Uterus (tissue), 4 donors: ENCODE results near the gene PXT1. TPM values are rescaled to one million over a fixed set of nuclear protein-coding genes. Genes with fewer than 3 reads are reported as not detected.

Experiments
- DNase-seq, 2 donors: peaks; one replicate each; pipeline ENCODE4 v3.0.0-alpha.2; 2019 to 2020
- H3K27ac ChIP-seq, 2 donors: fragments of 200-600 bp; sonication (generic); 1 replicate in 1 of 2; 2 replicates in 1 of 2; pipeline ENCODE4 v1.5.1; 2016 to 2018
- H3K27me3 ChIP-seq, 2 donors: fragments of 200-600 bp; sonication (generic); one replicate each; pipeline ENCODE4 v1.5.1; 2018 to 2019; ENCODE audit warnings: control low read depth in 1 of 2
- H3K36me3 ChIP-seq, 2 donors: fragments of 200-600 bp; sonication (generic); one replicate each; pipeline ENCODE4 v1.5.1; 2019; ENCODE audit warnings: control low read depth in 1 of 2
- H3K4me1 ChIP-seq, 2 donors: fragments of 200-600 bp; sonication (generic); one replicate each; pipeline ENCODE4 v1.5.1; 2018 to 2019; ENCODE audit warnings: control low read depth in 1 of 2
- H3K4me3 ChIP-seq, 2 donors: fragments of 200-600 bp; sonication (generic); 1 replicate in 1 of 2; 2 replicates in 1 of 2; pipeline ENCODE4 v1.5.1; 2018 to 2019; ENCODE audit warnings: mild to moderate bottlenecking in 1 of 2
- H3K9me3 ChIP-seq, 2 donors: fragments of 200-600 bp; sonication (generic); one replicate each; pipeline ENCODE4 v1.5.1; 2019; ENCODE audit warnings: control low read depth in 1 of 2
- POLR2A ChIP-seq, 2 donors: fragments of 450-650 bp; IDR thresholded peaks; one replicate each; pipeline ENCODE4 v1.6.1; 2016; ENCODE audit warnings: antibody characterized with exemption in 2 of 2, mild to moderate bottlenecking in 1 of 2, moderate library complexity in 1 of 2
- intact Hi-C: fragments of 100-400 bp; cut with DNase I; formaldehyde crosslinking; loops from one replicate; pipeline ENCODE4 v1.15.1; 2023; ENCODE audit warnings: low total_unique reads
- total RNA-seq, 4 donors: library from RNA; depleted of rRNA in 3 of 4; stranded (reverse); fragments of >200 nt in 3 of 4; gene quantifications; one replicate each; pipeline versions ENCODE4 v1.1.0 to v1.2.4, GENCODE V29; 2014 to 2023
- TF ChIP-seq, protein P1 (sequence below), 4 experiments: fragments of 200-600 bp in 2 of 4; fragments of 450-650 bp in 2 of 4; sonication (generic) in 2 of 4; IDR thresholded peaks; one replicate each; pipeline ENCODE4 v1.5.1; 2016 to 2019; ENCODE audit warnings: antibody characterized with exemption in 4 of 4, mild to moderate bottlenecking in 2 of 4, moderate library complexity in 1 of 4
- donor health status: DM: yes; HTN: yes; CAD: no.

Gene PXT1
- total RNA-seq, 4 donors from 2014 or later, result not detected

- Histone ChIP-seq H3K9me3 (no peaks in the 10 kb centered on the region), H3K4me3 (no peak overlapping the region), H3K27ac (no peak overlapping the region), H3K27me3 (no peaks in the 10 kb centered on the region), H3K4me1 (no peaks in the 10 kb centered on the region), H3K36me3 (no peaks in the 10 kb centered on the region)
- intact Hi-C loops, result no loop called here
- no peak for DNase-seq
- TF ChIP-seq, protein P1, sequence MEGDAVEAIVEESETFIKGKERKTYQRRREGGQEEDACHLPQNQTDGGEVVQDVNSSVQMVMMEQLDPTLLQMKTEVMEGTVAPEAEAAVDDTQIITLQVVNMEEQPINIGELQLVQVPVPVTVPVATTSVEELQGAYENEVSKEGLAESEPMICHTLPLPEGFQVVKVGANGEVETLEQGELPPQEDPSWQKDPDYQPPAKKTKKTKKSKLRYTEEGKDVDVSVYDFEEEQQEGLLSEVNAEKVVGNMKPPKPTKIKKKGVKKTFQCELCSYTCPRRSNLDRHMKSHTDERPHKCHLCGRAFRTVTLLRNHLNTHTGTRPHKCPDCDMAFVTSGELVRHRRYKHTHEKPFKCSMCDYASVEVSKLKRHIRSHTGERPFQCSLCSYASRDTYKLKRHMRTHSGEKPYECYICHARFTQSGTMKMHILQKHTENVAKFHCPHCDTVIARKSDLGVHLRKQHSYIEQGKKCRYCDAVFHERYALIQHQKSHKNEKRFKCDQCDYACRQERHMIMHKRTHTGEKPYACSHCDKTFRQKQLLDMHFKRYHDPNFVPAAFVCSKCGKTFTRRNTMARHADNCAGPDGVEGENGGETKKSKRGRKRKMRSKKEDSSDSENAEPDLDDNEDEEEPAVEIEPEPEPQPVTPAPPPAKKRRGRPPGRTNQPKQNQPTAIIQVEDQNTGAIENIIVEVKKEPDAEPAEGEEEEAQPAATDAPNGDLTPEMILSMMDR (IDR thresholded peaks at IDR 0.05), result no peak
- no peak for TF ChIP-seq POLR2A (IDR thresholded peaks at IDR 0.05)
These were observed 26.6 kb upstream of the PXT1 start for GRCh38 chr6:36469148-36469661.

GRCh38 chr6:36467625-36468024, 25.0 kb upstream of the PXT1 start:
- H3K4me1 ChIP-seq, result no peaks in the 10 kb centered on the region
- intact Hi-C loops, result no loop called here
- no peaks in the 10 kb centered on the region for H3K36me3 ChIP-seq
- H3K27ac ChIP-seq, result no peak overlapping the region
- TF ChIP-seq, protein P1 (IDR thresholded peaks at IDR 0.05), result no peak
- TF ChIP-seq POLR2A (IDR thresholded peaks at IDR 0.05), result no peak
- no peaks in the 10 kb centered on the region for H3K9me3 ChIP-seq
- no peak overlapping the region for H3K4me3 ChIP-seq
- no peaks in the 10 kb centered on the region for H3K27me3 ChIP-seq
- no peak for DNase-seq

DNA sequence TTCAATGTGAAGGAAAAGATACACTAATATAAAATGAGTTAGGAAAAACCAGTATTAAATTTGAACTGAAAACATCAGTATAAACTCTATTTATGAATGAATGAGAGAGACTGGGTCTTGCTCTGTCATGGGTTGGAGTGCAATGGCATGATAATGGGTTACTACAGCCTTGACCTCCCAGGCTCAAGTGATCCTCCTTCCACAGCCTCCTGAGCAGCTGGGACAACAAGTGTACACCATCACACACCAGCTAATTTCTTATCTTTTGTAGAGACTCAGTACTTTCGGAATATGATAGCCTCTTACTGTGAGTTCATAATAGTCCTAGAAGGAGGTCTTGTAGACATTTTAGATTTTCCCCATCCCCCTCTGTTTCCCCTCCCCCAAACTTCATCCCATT, 21.6 kb upstream of the PXT1 start:
- DNase-seq, result no peak
- no peak overlapping the region for H3K27ac ChIP-seq
- H3K4me3 ChIP-seq, result no peak overlapping the region
- H3K36me3 ChIP-seq, result no peaks in the 10 kb centered on the region
- no peak for TF ChIP-seq POLR2A (IDR thresholded peaks at IDR 0.05)
- TF ChIP-seq, protein P1 (IDR thresholded peaks at IDR 0.05), result no peak
- H3K27me3 ChIP-seq, result no peaks in the 10 kb centered on the region
- intact Hi-C loops, result no loop called here
- peaks cover 0 to 2% of the 10 kb centered on the region in 2 donors for H3K4me1 ChIP-seq
- H3K9me3 ChIP-seq, result no peaks in the 10 kb centered on the region

- Histone ChIP-seq H3K36me3 (no peaks in the 10 kb centered on the region), H3K27me3 (no peaks in the 10 kb centered on the region), H3K4me3 (no peak overlapping the region), H3K9me3 (no peaks in the 10 kb centered on the region), H3K27ac (no peak overlapping the region), H3K4me1 (peaks cover 0 to 6% of the 10 kb centered on the region in 2 donors)
- intact Hi-C loops, result no loop called here
- TF ChIP-seq, protein P1 (IDR thresholded peaks at IDR 0.05), result no peak
- no peak for TF ChIP-seq POLR2A (IDR thresholded peaks at IDR 0.05)
- DNase-seq, result no peak
These were observed 21.0 kb upstream of the PXT1 start for GRCh38 chr6:36463676-36464075.

DNA sequence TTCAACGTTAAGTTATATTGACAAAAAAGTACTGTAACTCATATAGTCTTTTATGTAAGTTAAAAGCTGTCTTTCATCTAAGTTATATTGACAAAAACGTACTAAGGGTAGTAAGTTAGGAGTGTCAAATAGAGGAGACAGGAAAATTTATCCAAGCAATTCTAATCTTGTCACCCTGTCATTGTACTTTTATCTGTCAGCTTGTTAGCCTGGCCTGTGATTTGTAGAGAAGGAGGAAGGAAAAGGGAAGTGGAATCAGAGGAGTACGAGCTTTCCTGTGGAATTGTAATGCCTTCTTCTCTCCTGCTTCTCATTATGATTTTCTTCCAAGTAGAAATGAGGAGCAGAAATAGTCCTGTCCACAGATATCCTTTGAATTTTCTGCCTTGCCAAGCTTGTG, 19.0 kb upstream of the PXT1 start:
- intact Hi-C loops, result no loop called here
- H3K4me1 ChIP-seq, result peaks cover 0 to 6% of the 10 kb centered on the region in 2 donors
- H3K36me3 ChIP-seq, result no peaks in the 10 kb centered on the region
- H3K4me3 ChIP-seq, result no peak overlapping the region
- TF ChIP-seq, protein P1 (IDR thresholded peaks at IDR 0.05), result no peak
- TF ChIP-seq POLR2A (IDR thresholded peaks at IDR 0.05), result no peak
- H3K27me3 ChIP-seq, result no peaks in the 10 kb centered on the region
- H3K9me3 ChIP-seq, result no peaks in the 10 kb centered on the region
- no peak overlapping the region for H3K27ac ChIP-seq
- no peak for DNase-seq
